HL-60 (cell line): ENCODE results near the gene RNGTT.

Source experiments
- DNase-seq, 2 experiments: peaks; one replicate each; pipeline ENCODE4 v3.0.0-alpha.2; 2010 to 2020; ENCODE audit warnings: low read depth in 1 of 2, low spot score in 1 of 2
- H3K27ac ChIP-seq: fragments of 250-450 bp; sonication (Bioruptor Pico); replicated peaks from 2 replicates; pipeline ENCODE4 v1.5.1; 2020; ENCODE audit warnings: mild to moderate bottlenecking, moderate library complexity
- H3K27me3 ChIP-seq: fragments of 250-450 bp; sonication (Bioruptor Pico); 2 replicates; pipeline ENCODE4 v1.5.1; 2021; ENCODE audit warnings: mild to moderate bottlenecking, moderate library complexity; ENCODE audit not compliant: insufficient read depth, poor library complexity, severe bottlenecking
- H3K4me3 ChIP-seq: replicated peaks from 2 replicates; pipeline ENCODE4 v1.5.1; 2011; ENCODE audit warnings: mild to moderate bottlenecking, control low read depth, low read length; ENCODE audit not compliant: insufficient read depth
- GABPA ChIP-seq: IDR thresholded peaks from 2 replicates; pipeline ENCODE4 v1.6.1; 2012; ENCODE audit warnings: low read depth
- POLR2AphosphoS5 ChIP-seq: IDR thresholded peaks from 2 replicates; pipeline ENCODE4 v1.6.1; 2012; ENCODE audit warnings: low read depth
- SPI1 ChIP-seq: IDR thresholded peaks from 2 replicates; pipeline ENCODE4 v1.6.1; 2012; ENCODE audit warnings: low read depth, mild to moderate bottlenecking, borderline replicate concordance
- TF ChIP-seq, protein P1 (sequence below): IDR thresholded peaks from 2 replicates; pipeline ENCODE4 v1.6.1; 2012; ENCODE audit warnings: low read depth; ENCODE audit not compliant: insufficient replicate concordance
- TF ChIP-seq, protein P2 (sequence below): IDR thresholded peaks from one replicate; pipeline ENCODE4 v1.5.1; 2011; ENCODE audit warnings: low read length, control low read depth, inconsistent platforms; ENCODE audit not compliant: insufficient read depth

The RNGTT gene

DNA sequence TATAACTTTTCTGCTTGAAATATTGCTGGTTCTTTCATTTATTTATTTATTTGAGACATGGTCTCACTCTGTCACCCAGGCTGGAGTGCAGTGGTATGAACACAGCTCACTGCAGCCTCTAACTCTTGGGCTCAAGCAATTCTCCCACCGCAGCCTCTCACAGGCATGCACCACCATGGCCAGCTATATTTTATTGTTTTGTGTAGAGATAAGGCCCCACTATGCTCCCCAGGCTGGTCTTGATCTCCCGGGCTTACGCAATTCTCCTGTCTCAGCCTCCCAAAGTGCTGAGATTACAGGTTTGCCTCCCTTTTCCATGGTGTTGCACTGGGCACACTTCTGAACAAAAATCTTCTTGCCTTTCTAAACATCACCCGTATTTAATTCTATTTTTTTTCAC, 39.1 kb upstream of the RNGTT start:
- no peak overlapping the region for H3K4me3 ChIP-seq
- DNase-seq = no peak
- no peak overlapping the region for H3K27ac ChIP-seq
- TF ChIP-seq, protein P1, sequence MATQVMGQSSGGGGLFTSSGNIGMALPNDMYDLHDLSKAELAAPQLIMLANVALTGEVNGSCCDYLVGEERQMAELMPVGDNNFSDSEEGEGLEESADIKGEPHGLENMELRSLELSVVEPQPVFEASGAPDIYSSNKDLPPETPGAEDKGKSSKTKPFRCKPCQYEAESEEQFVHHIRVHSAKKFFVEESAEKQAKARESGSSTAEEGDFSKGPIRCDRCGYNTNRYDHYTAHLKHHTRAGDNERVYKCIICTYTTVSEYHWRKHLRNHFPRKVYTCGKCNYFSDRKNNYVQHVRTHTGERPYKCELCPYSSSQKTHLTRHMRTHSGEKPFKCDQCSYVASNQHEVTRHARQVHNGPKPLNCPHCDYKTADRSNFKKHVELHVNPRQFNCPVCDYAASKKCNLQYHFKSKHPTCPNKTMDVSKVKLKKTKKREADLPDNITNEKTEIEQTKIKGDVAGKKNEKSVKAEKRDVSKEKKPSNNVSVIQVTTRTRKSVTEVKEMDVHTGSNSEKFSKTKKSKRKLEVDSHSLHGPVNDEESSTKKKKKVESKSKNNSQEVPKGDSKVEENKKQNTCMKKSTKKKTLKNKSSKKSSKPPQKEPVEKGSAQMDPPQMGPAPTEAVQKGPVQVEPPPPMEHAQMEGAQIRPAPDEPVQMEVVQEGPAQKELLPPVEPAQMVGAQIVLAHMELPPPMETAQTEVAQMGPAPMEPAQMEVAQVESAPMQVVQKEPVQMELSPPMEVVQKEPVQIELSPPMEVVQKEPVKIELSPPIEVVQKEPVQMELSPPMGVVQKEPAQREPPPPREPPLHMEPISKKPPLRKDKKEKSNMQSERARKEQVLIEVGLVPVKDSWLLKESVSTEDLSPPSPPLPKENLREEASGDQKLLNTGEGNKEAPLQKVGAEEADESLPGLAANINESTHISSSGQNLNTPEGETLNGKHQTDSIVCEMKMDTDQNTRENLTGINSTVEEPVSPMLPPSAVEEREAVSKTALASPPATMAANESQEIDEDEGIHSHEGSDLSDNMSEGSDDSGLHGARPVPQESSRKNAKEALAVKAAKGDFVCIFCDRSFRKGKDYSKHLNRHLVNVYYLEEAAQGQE = no peak
- TF ChIP-seq, protein P2, sequence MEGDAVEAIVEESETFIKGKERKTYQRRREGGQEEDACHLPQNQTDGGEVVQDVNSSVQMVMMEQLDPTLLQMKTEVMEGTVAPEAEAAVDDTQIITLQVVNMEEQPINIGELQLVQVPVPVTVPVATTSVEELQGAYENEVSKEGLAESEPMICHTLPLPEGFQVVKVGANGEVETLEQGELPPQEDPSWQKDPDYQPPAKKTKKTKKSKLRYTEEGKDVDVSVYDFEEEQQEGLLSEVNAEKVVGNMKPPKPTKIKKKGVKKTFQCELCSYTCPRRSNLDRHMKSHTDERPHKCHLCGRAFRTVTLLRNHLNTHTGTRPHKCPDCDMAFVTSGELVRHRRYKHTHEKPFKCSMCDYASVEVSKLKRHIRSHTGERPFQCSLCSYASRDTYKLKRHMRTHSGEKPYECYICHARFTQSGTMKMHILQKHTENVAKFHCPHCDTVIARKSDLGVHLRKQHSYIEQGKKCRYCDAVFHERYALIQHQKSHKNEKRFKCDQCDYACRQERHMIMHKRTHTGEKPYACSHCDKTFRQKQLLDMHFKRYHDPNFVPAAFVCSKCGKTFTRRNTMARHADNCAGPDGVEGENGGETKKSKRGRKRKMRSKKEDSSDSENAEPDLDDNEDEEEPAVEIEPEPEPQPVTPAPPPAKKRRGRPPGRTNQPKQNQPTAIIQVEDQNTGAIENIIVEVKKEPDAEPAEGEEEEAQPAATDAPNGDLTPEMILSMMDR = no peak
- TF ChIP-seq GABPA (no peak), POLR2AphosphoS5 (no peak), SPI1 (no peak)
- no peaks in the 10 kb centered on the region for H3K27me3 ChIP-seq

DNA sequence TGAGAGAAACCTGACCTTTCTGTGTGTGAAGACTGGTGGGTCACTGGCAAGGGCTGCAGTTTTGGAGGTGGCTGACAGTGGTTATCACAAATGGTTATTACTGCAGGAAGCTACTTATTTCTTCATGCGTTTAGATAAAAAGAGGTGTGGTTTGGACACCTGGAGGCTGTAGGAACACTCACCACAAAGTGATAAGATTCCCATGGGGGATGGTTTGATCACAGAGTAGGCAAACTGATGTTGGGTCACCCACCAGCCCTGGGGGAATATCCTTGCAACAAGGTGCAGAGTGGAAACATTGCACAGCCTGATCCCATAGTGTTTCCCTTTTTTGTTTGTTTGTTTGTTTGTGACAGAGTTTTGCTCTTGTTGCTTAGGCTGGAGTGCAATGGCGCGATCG, 33.9 kb upstream of the RNGTT start:
- Histone ChIP-seq H3K27ac (no peak overlapping the region), H3K4me3 (no peak overlapping the region), H3K27me3 (no peaks in the 10 kb centered on the region)
- TF ChIP-seq, protein P1 = no peak
- no peak for TF ChIP-seq POLR2AphosphoS5
- DNase-seq = no peak

DNA sequence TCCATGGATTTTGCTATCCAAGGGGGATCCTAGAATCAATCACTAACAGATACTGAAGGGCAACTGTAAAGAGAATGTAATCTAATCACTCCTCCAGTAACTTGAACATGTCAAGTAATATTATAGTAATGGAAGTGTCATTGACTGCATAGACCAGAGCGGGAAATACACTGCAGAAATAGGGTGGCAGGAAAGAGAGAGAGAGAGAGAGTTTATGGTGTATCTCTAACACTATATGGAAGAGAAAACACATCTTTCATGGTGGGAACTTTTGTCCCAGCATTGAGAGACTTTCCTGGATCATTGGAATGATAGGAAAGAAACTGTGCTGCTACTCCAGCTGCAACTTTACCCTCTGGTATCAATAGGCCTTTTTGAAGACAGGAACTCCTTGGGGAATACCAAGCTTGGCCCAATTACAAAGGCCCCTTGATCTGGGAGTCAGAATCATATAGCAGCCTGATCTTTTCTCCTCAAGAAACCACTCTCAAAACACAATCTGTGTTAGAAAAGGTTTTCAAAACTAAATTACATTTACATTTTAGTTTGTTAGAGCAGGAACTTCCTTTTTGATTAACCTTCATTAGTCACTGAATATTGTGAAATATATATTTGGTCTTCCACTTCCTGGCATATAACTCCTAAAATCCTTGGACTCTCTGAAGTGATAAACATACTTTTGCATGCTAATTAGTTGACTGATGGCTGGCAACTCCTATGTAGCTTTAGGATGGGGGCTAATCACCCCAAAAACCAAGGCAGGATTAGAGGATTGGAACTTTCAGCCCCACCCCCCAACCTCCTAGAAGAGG, 29.5 kb upstream of the RNGTT start:
- Histone ChIP-seq H3K4me3 (no peak overlapping the region), H3K27me3 (no peaks in the 10 kb centered on the region), H3K27ac (no peak overlapping the region)
- TF ChIP-seq, protein P1 = no peak
- peak in 1 of 2 experiments; percentile 42 for DNase-seq

DNA sequence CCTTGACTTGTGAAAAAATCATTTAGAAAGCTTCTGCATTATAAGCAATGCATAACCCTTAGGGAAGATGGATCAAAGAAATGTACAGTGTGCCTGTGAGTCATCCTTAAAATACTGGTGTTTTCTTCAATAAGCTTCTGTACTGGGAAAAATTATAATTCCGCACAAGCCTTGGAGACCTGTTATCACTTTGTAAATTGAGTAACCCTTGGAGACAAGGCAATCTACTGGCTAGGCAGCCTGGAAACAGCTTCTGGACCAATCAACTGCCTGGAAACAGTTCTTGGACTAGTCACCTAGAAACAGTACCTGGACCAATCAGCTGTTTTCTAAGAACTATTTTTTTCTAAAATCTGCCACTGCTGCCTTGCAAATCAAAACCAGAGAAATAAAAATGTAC, 25.8 kb upstream of the RNGTT start:
- no peak for DNase-seq
- no peaks in the 10 kb centered on the region for H3K27me3 ChIP-seq
- H3K4me3 ChIP-seq = no peak overlapping the region
- no peak overlapping the region for H3K27ac ChIP-seq
- TF ChIP-seq GABPA = no peak
- TF ChIP-seq SPI1 = no peak
- TF ChIP-seq, protein P2 = no peak
- no peak for TF ChIP-seq POLR2AphosphoS5
- TF ChIP-seq, protein P1 = no peak
